ENCODE results near the gene FGD4.

DNA sequence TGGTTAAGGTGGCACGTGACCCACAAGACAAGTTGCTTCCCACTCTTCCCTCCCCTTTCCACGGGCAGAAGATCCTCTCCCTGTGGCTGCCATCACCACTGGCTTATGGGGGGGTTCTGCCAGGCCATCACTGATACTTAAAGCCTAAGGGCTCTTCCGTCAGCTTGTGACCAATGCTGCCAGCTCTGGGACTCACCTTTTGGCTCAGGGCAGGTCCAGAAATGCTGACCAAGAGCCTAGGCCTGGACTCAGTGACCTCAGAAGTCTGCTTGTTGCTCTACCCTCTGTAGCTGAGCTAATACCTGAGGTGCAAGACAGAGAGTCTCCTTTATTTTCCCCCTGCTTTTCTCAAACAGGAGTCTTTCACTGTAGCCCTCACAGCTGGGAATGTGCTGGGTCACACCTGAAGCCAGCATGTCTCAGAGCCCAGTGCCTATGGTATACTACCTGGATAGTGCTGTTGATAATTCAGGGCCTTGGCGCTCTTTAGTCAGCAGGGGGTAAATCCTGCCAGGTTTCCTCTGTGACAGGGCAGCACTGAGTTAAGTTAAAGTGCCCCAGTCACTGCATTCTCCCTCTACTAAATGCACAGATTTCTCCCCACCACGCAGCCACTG is 19.7 kb downstream of the FGD4 start:
- TF ChIP-seq POLR2A (IDR thresholded peaks at IDR 0.05) (no peak), CTCF (IDR thresholded peaks at IDR 0.05) (no peak)
